K562 (cell line): ENCODE measurements around the gene AFF3. TPM values are rescaled to one million over a fixed set of nuclear protein-coding genes. Genes with fewer than 3 reads are reported as not detected.

ENCODE experiments used
- ATAC-seq: fragments of 200-7000 bp; cut with Tn5 transposase; 3 replicates; pipeline ENCODE4 v1.9.1; 2020; ENCODE audit warnings: moderate library complexity
- BruUV-seq: library from RNA; stranded (reverse); fragments of 400-500 nt; replicated peaks from 2 replicates; lab custom pipeline; 2021; lab: Mats Ljungman, UMichigan
- CTCF ChIA-PET: fragments of 300-600 bp; formaldehyde crosslinking; extraction: SDS; loops from one replicate; lab custom pipeline; 2021; ENCODE audit warnings: low intra/inter-chr PET ratio; lab: Yijun Ruan, JAX
- POLR2A ChIA-PET: fragments of 300-600, 350-650 bp; sonication (Branson Sonifier 250); formaldehyde crosslinking; extraction: SDS; loops from one replicate; lab custom pipeline; 2021; ENCODE audit warnings: antibody characterized with exemption, inconsistent platforms; lab: Yijun Ruan, JAX
- DNase-seq, 4 experiments: peaks; one replicate each; pipeline versions ENCODE4 v3.0.0 to v3.0.0-alpha.2; 2011 to 2018; ENCODE audit warnings: low spot score in 3 of 4, mixed read lengths in 3 of 4; ENCODE audit errors: extremely low read depth in 1 of 4
- FAIRE-seq: peaks from 2 replicates; lab custom pipeline; 2011; peaks lifted over from hg19 to GRCh38; lab: Jason Lieb, UNC
- H2AFZ ChIP-seq: 2 replicates; pipeline ENCODE4 v1.6.0; 2011; ENCODE audit warnings: low read depth, low read length, control low read depth, inconsistent platforms
- H3K27ac ChIP-seq: fragments of 200-600 bp; 3 replicates; pipeline ENCODE4 v1.8.0; 2011; ENCODE audit warnings: low read depth, mild to moderate bottlenecking, control low read depth, inconsistent platforms, low read length, moderate library complexity, mixed read lengths; ENCODE audit errors: extremely low read depth
- H3K27me3 ChIP-seq, 2 experiments: fragments of 300-600 bp in 1 of 2; 2 replicates in 1 of 2; 3 replicates in 1 of 2; pipeline versions ENCODE4 v1.6.0 to v1.8.0; 2011; ENCODE audit warnings: inconsistent platforms in 2 of 2, low read length in 2 of 2, mild to moderate bottlenecking in 1 of 2, mixed read lengths in 1 of 2, moderate library complexity in 1 of 2; ENCODE audit not compliant: control insufficient read depth in 2 of 2, insufficient read depth in 2 of 2
- H3K36me3 ChIP-seq: fragments of 300-600 bp; 3 replicates; pipeline ENCODE4 v1.8.0; 2011; ENCODE audit warnings: mild to moderate bottlenecking, low read length, inconsistent platforms; ENCODE audit not compliant: control insufficient read depth, insufficient read depth
- H3K4me1 ChIP-seq, 2 experiments: fragments of 200-600 bp in 1 of 2; replicated peaks in 1 of 2; 2 replicates in 1 of 2; 3 replicates in 1 of 2; pipeline versions ENCODE4 v1.5.1 to v1.8.0; 2011; ENCODE audit warnings: inconsistent platforms in 2 of 2, low read length in 2 of 2, mild to moderate bottlenecking in 1 of 2, mixed read lengths in 1 of 2, moderate library complexity in 1 of 2; ENCODE audit not compliant: control insufficient read depth in 2 of 2, insufficient read depth in 2 of 2
- H3K4me2 ChIP-seq: 2 replicates; pipeline ENCODE4 v1.6.1; 2011; ENCODE audit warnings: low read length, control low read depth, inconsistent platforms, mixed read lengths; ENCODE audit not compliant: insufficient read depth
- H3K4me3 ChIP-seq: fragments of 200-600 bp; sonication (generic), shearing (Covaris generic); 2 replicates; pipeline ENCODE4 v1.5.1; 2016; ENCODE audit warnings: control low read depth, inconsistent platforms
- H3K79me2 ChIP-seq: fragments of 200-600 bp; 3 replicates; pipeline ENCODE4 v1.8.0; 2011; ENCODE audit warnings: low read length, inconsistent platforms; ENCODE audit not compliant: control insufficient read depth, insufficient read depth
- H3K9ac ChIP-seq, 2 experiments: 2 replicates each; pipeline versions ENCODE4 v1.6.0 to v1.6.1; 2011; ENCODE audit warnings: low read depth in 2 of 2, low read length in 2 of 2, control low read depth in 1 of 2, inconsistent platforms in 1 of 2, mild to moderate bottlenecking in 1 of 2, mixed read lengths in 1 of 2; ENCODE audit not compliant: insufficient read depth in 1 of 2
- H3K9me1 ChIP-seq: one replicate; pipeline ENCODE4 v1.6.0; 2011; ENCODE audit warnings: inconsistent platforms, mild to moderate bottlenecking, low read length, moderate library complexity; ENCODE audit not compliant: control insufficient read depth, insufficient read depth
- H3K9me3 ChIP-seq: replicated peaks from 2 replicates; pipeline ENCODE4 v1.5.1; 2011; ENCODE audit warnings: low read depth, low read length, inconsistent platforms; ENCODE audit not compliant: control insufficient read depth, insufficient read depth
- H4K20me1 ChIP-seq: replicated peaks from 2 replicates; pipeline ENCODE4 v1.6.1; 2011; ENCODE audit warnings: low read length, inconsistent platforms, mixed read lengths; ENCODE audit not compliant: control insufficient read depth, insufficient read depth
- CC2D1A ChIP-seq: fragments of 450-650 bp; IDR thresholded peaks from 2 replicates; pipeline ENCODE4 v1.6.1; 2017; ENCODE audit warnings: mild to moderate bottlenecking
- ETV1 ChIP-seq: fragments of 450-650 bp; conservative IDR thresholded peaks from 2 replicates; pipeline ENCODE4 v1.6.1; 2016; ENCODE audit warnings: missing genetic modification characterization, control low read depth, low read depth, missing compliant biosample characterization
- FIP1L1 ChIP-seq: fragments of 200-400 bp; formaldehyde crosslinking; IDR thresholded peaks from 2 replicates; pipeline ENCODE4 v1.6.1; 2018; ENCODE audit warnings: mild to moderate bottlenecking, low read depth, low read length; ENCODE audit not compliant: poor library complexity, severe bottlenecking
- GATA2 ChIP-seq: sonication (generic); formaldehyde crosslinking; IDR thresholded peaks from 2 replicates; pipeline ENCODE4 v1.4.0; 2020; ENCODE audit warnings: mild to moderate bottlenecking, missing genetic modification reagents
- KLF1 ChIP-seq: fragments of 450-650 bp; IDR thresholded peaks from 2 replicates; pipeline ENCODE4 v1.6.1; 2016; ENCODE audit warnings: missing genetic modification characterization, missing compliant biosample characterization
- NCOR1 ChIP-seq: fragments of 450-650 bp; IDR thresholded peaks from 2 replicates; pipeline ENCODE4 v1.6.1; 2016; ENCODE audit warnings: mild to moderate bottlenecking, moderate library complexity
- NR2C1 ChIP-seq, 2 experiments: fragments of 450-650 bp; IDR thresholded peaks; 2 replicates each; pipeline ENCODE4 v1.6.1; 2017; ENCODE audit warnings: mild to moderate bottlenecking in 2 of 2, antibody characterized with exemption in 1 of 2, inconsistent platforms in 1 of 2, missing compliant biosample characterization in 1 of 2, missing genetic modification characterization in 1 of 2
- POLR2G ChIP-seq: fragments of 200-400 bp; formaldehyde crosslinking; IDR thresholded peaks from 2 replicates; pipeline ENCODE4 v1.6.1; 2017; ENCODE audit warnings: low read depth, mild to moderate bottlenecking, antibody characterized with exemption, low read length, moderate library complexity
- RAD51 ChIP-seq: fragments of 450-650 bp; IDR thresholded peaks from 2 replicates; pipeline ENCODE4 v1.7.1; 2016; ENCODE audit warnings: low read depth, mild to moderate bottlenecking, borderline replicate concordance
- SREBF1 ChIP-seq: fragments of 150-350 bp; IDR thresholded peaks from 2 replicates; pipeline ENCODE4 v1.6.1; 2014; ENCODE audit warnings: antibody characterized with exemption, low read depth, low read length, borderline replicate concordance
- ZKSCAN8 ChIP-seq: fragments of 200-800 bp; sonication (Bioruptor generic); IDR thresholded peaks from 2 replicates; pipeline ENCODE4 v1.6.1; 2016; ENCODE audit warnings: missing genetic modification characterization, missing compliant biosample characterization
- ZNF146 ChIP-seq: IDR thresholded peaks from one replicate; pipeline ENCODE4 v1.6.1; 2018; ENCODE audit warnings: missing compliant biosample characterization; ENCODE audit not compliant: unreplicated experiment
- ZNF175 ChIP-seq: fragments of 200-800 bp; sonication (Bioruptor generic); IDR thresholded peaks from 2 replicates; pipeline ENCODE4 v1.6.1; 2016; ENCODE audit warnings: low read depth, mild to moderate bottlenecking, missing genetic modification characterization, missing compliant biosample characterization
- ZNF23 ChIP-seq: fragments of 250-450 bp; sonication (Bioruptor Pico); IDR thresholded peaks from 2 replicates; pipeline ENCODE4 v1.4.0; 2020; ENCODE audit warnings: mild to moderate bottlenecking
- ZNF445 ChIP-seq: fragments of 250-450 bp; sonication (Bioruptor Pico); IDR thresholded peaks from 2 replicates; pipeline ENCODE4 v1.4.0; 2020; ENCODE audit warnings: low read depth, mild to moderate bottlenecking, moderate library complexity
- ZNF583 ChIP-seq: fragments of 250-450 bp; sonication (Bioruptor Pico); IDR thresholded peaks from 2 replicates; pipeline ENCODE4 v1.4.0; 2020
- WGBS: fragments of 100-300 bp; shearing (Covaris generic); methylation state at CpG from one replicate; pipeline ENCODE4 v1.1.6; 2016; ENCODE audit warnings: low coverage, mixed read lengths; ENCODE audit not compliant: insufficient coverage; ENCODE audit errors: missing lambda C conversion rate; 5-methylcytosine and 5-hydroxymethylcytosine counted together
- in situ Hi-C: fragments of 300-500 bp; cut with MboI; formaldehyde crosslinking; loops from 4 replicates; pipeline ENCODE4 v1.15.0; 2018; ENCODE audit warnings: inconsistent platforms, mixed read lengths
- intact Hi-C: fragments of 100-400 bp; cut with micrococcal nuclease; formaldehyde crosslinking; loops from 2 replicates; pipeline ENCODE4 v1.14.2; 2022
- polyA plus RNA-seq, 8 experiments: library from polyadenylated mRNA; depleted of rRNA in 4 of 8; stranded (reverse) in 5 of 8; unstranded in 3 of 8; fragments of >200 nt; fragmentation: Nextera tagmentation in 2 of 8; fragmentation: Illumina TruSeq in 1 of 8; extraction: Ambion mirVana in 2 of 8; extraction: Trizol in 1 of 8; gene quantifications; 2 replicates each; pipeline versions ENCODE4 v1.2.1 to v1.2.3, GENCODE V29; 2011 to 2014; ENCODE audit warnings: inconsistent platforms in 1 of 8, missing spikeins in 1 of 8
- total RNA-seq, 7 experiments: library from RNA; depleted of rRNA in 6 of 7; stranded (reverse); fragments of >200 nt in 6 of 7; fragmentation: Illumina TruSeq in 2 of 7; extraction: Trizol in 2 of 7; gene quantifications; 2 replicates each; pipeline versions ENCODE4 v1.2.1 to v1.2.3, GENCODE V29; 2011 to 2021; ENCODE audit warnings: low replicate concordance in 1 of 7
- TF ChIP-seq, protein P1 (sequence below): fragments of 200-800 bp; sonication (Bioruptor generic); IDR thresholded peaks from 2 replicates; pipeline ENCODE4 v1.6.1; 2016; ENCODE audit warnings: missing genetic modification characterization, missing compliant biosample characterization
- TF ChIP-seq, protein P2 (sequence below), 2 experiments: fragments of 450-650 bp; IDR thresholded peaks; 2 replicates each; pipeline ENCODE4 v1.6.1; 2016

Gene AFF3
- total and polyA plus RNA-seq, 9 of the 15 experiments (the other 6 are each of a cell fraction or from before 2014, with no cell fraction given) = 0.02 to 0.11 TPM; not detected in 7

DNA sequence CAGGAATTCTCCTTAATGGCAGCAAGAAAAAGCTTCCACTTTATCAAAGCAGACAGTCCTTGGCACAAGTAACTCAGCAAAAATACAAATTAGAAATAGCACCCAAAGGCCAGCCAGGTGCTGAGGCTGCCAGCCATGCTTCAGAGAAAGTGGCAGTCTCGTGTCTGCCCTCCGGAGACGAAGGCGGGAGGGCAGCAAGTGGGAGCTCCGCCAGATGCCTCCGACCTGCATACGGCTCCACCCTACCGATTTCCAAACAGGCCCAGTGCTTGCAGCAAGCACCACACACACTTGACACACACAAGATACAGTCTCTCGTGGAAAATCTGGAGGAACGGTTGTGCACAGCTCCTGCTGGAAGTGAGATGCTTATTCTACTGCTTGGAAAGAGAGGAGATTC lies 517.7 kb downstream of the AFF3 start:
- ChIA-PET POLR2A (no interaction called here), CTCF (no interaction called here)
- no peaks in the 10 kb centered on the region for H3K36me3 ChIP-seq
- no TSS peak for BruUV-seq
- no peak for TF ChIP-seq NCOR1
- TF ChIP-seq ETV1 (tag) = no peak
- no peak for TF ChIP-seq CC2D1A
- no peak for TF ChIP-seq ZNF583
- no peak for TF ChIP-seq ZNF445 (CRISPR knock-in tag)
- no peak for TF ChIP-seq GATA2 (CRISPR knock-in tag)
- no peak for TF ChIP-seq NR2C1 (IDR thresholded peaks at IDR 0.05)
- no peak for TF ChIP-seq NR2C1 (tag; IDR thresholded peaks at IDR 0.05)
- no peak for TF ChIP-seq ZNF23 (CRISPR knock-in tag)
- TF ChIP-seq RAD51 = no peak
- TF ChIP-seq ZNF146 (CRISPR knock-in tag) = no peak
- no peak for TF ChIP-seq POLR2G
- TF ChIP-seq ZKSCAN8 (CRISPR knock-in tag) = no peak
- TF ChIP-seq, protein P1, sequence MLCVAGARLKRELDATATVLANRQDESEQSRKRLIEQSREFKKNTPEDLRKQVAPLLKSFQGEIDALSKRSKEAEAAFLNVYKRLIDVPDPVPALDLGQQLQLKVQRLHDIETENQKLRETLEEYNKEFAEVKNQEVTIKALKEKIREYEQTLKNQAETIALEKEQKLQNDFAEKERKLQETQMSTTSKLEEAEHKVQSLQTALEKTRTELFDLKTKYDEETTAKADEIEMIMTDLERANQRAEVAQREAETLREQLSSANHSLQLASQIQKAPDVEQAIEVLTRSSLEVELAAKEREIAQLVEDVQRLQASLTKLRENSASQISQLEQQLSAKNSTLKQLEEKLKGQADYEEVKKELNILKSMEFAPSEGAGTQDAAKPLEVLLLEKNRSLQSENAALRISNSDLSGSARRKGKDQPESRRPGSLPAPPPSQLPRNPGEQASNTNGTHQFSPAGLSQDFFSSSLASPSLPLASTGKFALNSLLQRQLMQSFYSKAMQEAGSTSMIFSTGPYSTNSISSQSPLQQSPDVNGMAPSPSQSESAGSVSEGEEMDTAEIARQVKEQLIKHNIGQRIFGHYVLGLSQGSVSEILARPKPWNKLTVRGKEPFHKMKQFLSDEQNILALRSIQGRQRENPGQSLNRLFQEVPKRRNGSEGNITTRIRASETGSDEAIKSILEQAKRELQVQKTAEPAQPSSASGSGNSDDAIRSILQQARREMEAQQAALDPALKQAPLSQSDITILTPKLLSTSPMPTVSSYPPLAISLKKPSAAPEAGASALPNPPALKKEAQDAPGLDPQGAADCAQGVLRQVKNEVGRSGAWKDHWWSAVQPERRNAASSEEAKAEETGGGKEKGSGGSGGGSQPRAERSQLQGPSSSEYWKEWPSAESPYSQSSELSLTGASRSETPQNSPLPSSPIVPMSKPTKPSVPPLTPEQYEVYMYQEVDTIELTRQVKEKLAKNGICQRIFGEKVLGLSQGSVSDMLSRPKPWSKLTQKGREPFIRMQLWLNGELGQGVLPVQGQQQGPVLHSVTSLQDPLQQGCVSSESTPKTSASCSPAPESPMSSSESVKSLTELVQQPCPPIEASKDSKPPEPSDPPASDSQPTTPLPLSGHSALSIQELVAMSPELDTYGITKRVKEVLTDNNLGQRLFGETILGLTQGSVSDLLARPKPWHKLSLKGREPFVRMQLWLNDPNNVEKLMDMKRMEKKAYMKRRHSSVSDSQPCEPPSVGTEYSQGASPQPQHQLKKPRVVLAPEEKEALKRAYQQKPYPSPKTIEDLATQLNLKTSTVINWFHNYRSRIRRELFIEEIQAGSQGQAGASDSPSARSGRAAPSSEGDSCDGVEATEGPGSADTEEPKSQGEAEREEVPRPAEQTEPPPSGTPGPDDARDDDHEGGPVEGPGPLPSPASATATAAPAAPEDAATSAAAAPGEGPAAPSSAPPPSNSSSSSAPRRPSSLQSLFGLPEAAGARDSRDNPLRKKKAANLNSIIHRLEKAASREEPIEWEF (CRISPR knock-in tag) = no peak
- TF ChIP-seq ZNF175 (CRISPR knock-in tag) = no peak
- TF ChIP-seq, protein P2, sequence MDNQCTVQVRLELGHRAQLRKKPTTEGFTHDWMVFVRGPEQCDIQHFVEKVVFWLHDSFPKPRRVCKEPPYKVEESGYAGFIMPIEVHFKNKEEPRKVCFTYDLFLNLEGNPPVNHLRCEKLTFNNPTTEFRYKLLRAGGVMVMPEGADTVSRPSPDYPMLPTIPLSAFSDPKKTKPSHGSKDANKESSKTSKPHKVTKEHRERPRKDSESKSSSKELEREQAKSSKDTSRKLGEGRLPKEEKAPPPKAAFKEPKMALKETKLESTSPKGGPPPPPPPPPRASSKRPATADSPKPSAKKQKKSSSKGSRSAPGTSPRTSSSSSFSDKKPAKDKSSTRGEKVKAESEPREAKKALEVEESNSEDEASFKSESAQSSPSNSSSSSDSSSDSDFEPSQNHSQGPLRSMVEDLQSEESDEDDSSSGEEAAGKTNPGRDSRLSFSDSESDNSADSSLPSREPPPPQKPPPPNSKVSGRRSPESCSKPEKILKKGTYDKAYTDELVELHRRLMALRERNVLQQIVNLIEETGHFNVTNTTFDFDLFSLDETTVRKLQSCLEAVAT (IDR thresholded peaks at IDR 0.05) = no peak
- TF ChIP-seq KLF1 (tag) = no peak
- TF ChIP-seq SREBF1 = no peak
- TF ChIP-seq FIP1L1 = no peak
- no peak overlapping the region; a peak in 1 of 4 replicates for H3K9ac ChIP-seq
- no peaks in the 10 kb centered on the region for H3K79me2 ChIP-seq
- intact Hi-C loops (no loop called here), in situ Hi-C loops (no loop called here)
- H3K27me3 ChIP-seq = peaks cover 4 to 31% of the 10 kb centered on the region in 2 experiments; a peak in 4 of 5 replicates
- DNase-seq = no peak
- H3K9me1 ChIP-seq = no peaks in the 10 kb centered on the region
- no peak overlapping the region for H3K27ac ChIP-seq
- H3K9me3 ChIP-seq = no peaks in the 10 kb centered on the region
- no peaks in the 10 kb centered on the region for H3K4me1 ChIP-seq
- H3K4me2 ChIP-seq = no peak overlapping the region
- ATAC-seq = no peak
- no peaks in the 10 kb centered on the region for H4K20me1 ChIP-seq
- H2AFZ ChIP-seq = no peak overlapping the region
- FAIRE-seq = no peak
- no peak overlapping the region for H3K4me3 ChIP-seq
- WGBS = 1% methylated on average over 10 of the region's 10 CpGs
